Measurements from ENCODE around the gene NOVA1. TPM values are rescaled to one million over a fixed set of nuclear protein-coding genes. Genes with fewer than 3 reads are reported as not detected.

Gene NOVA1
- total RNA-seq, 3 donors from 2014 or later (not counting 1 experiment from before 2014, with no cell fraction given), result not detected

DNA sequence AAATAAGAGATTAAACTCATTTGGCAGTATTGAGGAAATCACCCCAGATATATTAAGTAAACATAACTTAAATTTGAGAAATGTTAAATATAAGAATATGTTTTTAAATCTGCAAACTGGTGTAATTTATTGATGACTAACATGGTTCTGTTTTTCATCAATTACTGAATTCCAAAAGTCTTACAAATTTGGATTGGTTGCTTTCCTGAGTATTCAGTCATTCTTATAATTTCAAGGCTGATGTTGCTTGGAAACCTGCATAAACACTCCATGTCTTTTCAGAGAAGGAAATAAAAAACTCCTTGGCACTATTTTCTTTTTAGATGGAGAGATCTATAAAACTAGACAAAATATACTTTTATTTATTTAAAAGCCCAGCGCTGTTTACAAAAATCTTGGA, 71.7 kb downstream of the NOVA1 start:
- no peaks in the 10 kb centered on the region for H3K36me3 Mint-ChIP-seq
- intact Hi-C loops (cut with micrococcal nuclease), result no loop called here
- TF ChIP-seq, protein P1, sequence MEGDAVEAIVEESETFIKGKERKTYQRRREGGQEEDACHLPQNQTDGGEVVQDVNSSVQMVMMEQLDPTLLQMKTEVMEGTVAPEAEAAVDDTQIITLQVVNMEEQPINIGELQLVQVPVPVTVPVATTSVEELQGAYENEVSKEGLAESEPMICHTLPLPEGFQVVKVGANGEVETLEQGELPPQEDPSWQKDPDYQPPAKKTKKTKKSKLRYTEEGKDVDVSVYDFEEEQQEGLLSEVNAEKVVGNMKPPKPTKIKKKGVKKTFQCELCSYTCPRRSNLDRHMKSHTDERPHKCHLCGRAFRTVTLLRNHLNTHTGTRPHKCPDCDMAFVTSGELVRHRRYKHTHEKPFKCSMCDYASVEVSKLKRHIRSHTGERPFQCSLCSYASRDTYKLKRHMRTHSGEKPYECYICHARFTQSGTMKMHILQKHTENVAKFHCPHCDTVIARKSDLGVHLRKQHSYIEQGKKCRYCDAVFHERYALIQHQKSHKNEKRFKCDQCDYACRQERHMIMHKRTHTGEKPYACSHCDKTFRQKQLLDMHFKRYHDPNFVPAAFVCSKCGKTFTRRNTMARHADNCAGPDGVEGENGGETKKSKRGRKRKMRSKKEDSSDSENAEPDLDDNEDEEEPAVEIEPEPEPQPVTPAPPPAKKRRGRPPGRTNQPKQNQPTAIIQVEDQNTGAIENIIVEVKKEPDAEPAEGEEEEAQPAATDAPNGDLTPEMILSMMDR (IDR thresholded peaks at IDR 0.05), result no peak
- Histone ChIP-seq H3K9me3 (ENCODE audit: control insufficient read depth, insufficient read depth, low read length) (peaks cover 8% of the 10 kb centered on the region), H3K4me3 (ENCODE audit: low read length) (no peak overlapping the region), H3K27me3 (ENCODE audit: control insufficient read depth, insufficient read depth, low read length) (no peaks in the 10 kb centered on the region), H3K4me1 (ENCODE audit: control insufficient read depth, insufficient read depth, low read length) (no peaks in the 10 kb centered on the region), H3K36me3 (ENCODE audit: control insufficient read depth, insufficient read depth, low read length) (no peaks in the 10 kb centered on the region), H3K27ac (ENCODE audit: low read length) (no peak overlapping the region)
- H3K9me3 Mint-ChIP-seq, result peaks cover 0 to 2% of the 10 kb centered on the region in 2 donors
- ATAC-seq (no peak), DNase-seq (no peak)
- H3K4me3 Mint-ChIP-seq, result no peak overlapping the region
- H3K27ac Mint-ChIP-seq, result no peak overlapping the region
- WGBS (ENCODE audit: insufficient coverage), result no CpG with 5 or more reads among the region's 1 CpG
- H3K27me3 Mint-ChIP-seq (ENCODE audit: low read depth in 2 of 2), result no peaks in the 10 kb centered on the region
- H3K4me1 Mint-ChIP-seq, result no peaks in the 10 kb centered on the region

DNA sequence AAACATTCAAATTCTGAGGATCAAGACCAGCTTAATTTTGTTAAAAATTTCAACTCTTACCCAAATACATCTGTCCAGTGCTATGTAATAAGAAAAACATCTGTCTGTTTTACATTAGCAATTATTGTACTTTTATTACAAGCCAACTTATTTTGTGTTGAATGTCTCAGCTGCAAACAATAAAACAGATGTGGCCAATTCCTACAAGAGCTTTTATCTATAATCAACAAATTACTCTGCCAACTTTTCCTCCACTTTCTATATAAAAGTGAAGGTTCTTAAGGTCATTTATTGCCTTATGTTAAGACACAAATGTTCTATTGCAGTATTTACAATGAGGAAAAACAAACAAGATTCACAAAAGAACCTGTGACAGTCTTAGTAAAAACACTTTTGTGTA, 72.7 kb downstream of the NOVA1 start:
- TF ChIP-seq, protein P1 (IDR thresholded peaks at IDR 0.05), result no peak
- H3K4me1 ChIP-seq (ENCODE audit: control insufficient read depth, insufficient read depth, low read length), result no peaks in the 10 kb centered on the region
- no peak overlapping the region for H3K27ac ChIP-seq (ENCODE audit: low read length)
- Mint-ChIP-seq H3K9me3 (peaks cover 2 to 4% of the 10 kb centered on the region in 2 donors), H3K36me3 (no peaks in the 10 kb centered on the region), H3K27me3 (ENCODE audit: low read depth in 2 of 2) (no peaks in the 10 kb centered on the region), H3K27ac (no peak overlapping the region), H3K4me3 (no peak overlapping the region), H3K4me1 (no peaks in the 10 kb centered on the region)
- ATAC-seq (no peak), DNase-seq (no peak)
- H3K27me3 ChIP-seq (ENCODE audit: control insufficient read depth, insufficient read depth, low read length), result no peaks in the 10 kb centered on the region
- peaks cover 8% of the 10 kb centered on the region for H3K9me3 ChIP-seq (ENCODE audit: control insufficient read depth, insufficient read depth, low read length)
- H3K36me3 ChIP-seq (ENCODE audit: control insufficient read depth, insufficient read depth, low read length), result no peaks in the 10 kb centered on the region
- intact Hi-C loops (cut with micrococcal nuclease), result no loop called here
- H3K4me3 ChIP-seq (ENCODE audit: low read length), result no peak overlapping the region

DNA sequence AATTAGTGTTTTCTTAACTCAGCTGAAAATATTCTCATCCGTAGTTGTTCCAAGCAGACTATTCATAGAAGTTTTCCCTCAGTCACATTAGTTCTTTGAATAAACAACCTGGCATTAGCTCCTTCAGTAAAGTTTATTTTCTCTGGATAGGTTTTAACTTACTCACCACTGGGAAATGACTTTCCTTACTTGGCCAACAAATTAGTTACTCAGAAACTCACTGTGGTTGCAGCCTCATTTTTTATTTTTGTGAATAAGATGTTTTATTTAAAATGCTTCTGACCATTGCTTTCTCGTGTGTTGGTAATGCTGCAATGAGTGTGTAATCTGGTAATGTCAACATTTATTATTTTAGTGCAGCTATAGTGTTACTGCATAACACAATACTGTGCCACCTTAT, 74.9 kb downstream of the NOVA1 start:
- Histone ChIP-seq H3K36me3 (ENCODE audit: control insufficient read depth, insufficient read depth, low read length) (no peaks in the 10 kb centered on the region), H3K9me3 (ENCODE audit: control insufficient read depth, insufficient read depth, low read length) (peaks cover 8% of the 10 kb centered on the region), H3K27ac (ENCODE audit: low read length) (no peak overlapping the region), H3K27me3 (ENCODE audit: control insufficient read depth, insufficient read depth, low read length) (no peaks in the 10 kb centered on the region), H3K4me3 (ENCODE audit: low read length) (no peak overlapping the region), H3K4me1 (ENCODE audit: control insufficient read depth, insufficient read depth, low read length) (no peaks in the 10 kb centered on the region)
- TF ChIP-seq, protein P1 (IDR thresholded peaks at IDR 0.05), result no peak
- DNase-seq (no peak), ATAC-seq (no peak)
- Mint-ChIP-seq H3K9me3 (peaks cover 2% of the 10 kb centered on the region in 2 donors), H3K36me3 (no peaks in the 10 kb centered on the region), H3K4me1 (no peaks in the 10 kb centered on the region), H3K4me3 (no peak overlapping the region), H3K27ac (no peak overlapping the region), H3K27me3 (ENCODE audit: low read depth in 2 of 2) (no peaks in the 10 kb centered on the region)
- intact Hi-C loops (cut with micrococcal nuclease), result no loop called here
- WGBS (ENCODE audit: insufficient coverage), result 89% methylated on average over 1 of the region's 2 CpGs

DNA sequence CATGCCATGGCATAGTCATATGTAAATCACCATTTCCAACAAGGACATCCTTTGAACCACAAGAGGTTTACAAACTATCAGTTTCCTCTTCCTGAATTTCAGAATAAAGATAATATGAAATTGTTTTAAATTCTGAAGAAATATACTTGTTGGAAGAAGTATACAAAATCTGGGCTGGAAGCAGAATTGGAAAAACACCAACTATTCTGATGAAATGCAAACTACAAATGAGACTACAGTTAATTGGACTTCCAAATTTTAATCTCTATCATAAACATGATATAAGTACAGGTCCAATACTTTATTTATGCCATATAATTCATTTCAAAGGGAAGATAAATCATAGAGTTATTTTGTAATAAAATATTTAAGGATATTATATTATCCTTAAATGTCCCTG, 80.1 kb downstream of the NOVA1 start:
- no peaks in the 10 kb centered on the region for H3K27me3 Mint-ChIP-seq (ENCODE audit: low read depth in 2 of 2)
- H3K27ac Mint-ChIP-seq, result no peak overlapping the region
- Histone ChIP-seq H3K9me3 (ENCODE audit: control insufficient read depth, insufficient read depth, low read length) (no peaks in the 10 kb centered on the region), H3K4me1 (ENCODE audit: control insufficient read depth, insufficient read depth, low read length) (no peaks in the 10 kb centered on the region), H3K27me3 (ENCODE audit: control insufficient read depth, insufficient read depth, low read length) (no peaks in the 10 kb centered on the region), H3K27ac (ENCODE audit: low read length) (no peak overlapping the region), H3K4me3 (ENCODE audit: low read length) (no peak overlapping the region), H3K36me3 (ENCODE audit: control insufficient read depth, insufficient read depth, low read length) (no peaks in the 10 kb centered on the region)
- H3K9me3 Mint-ChIP-seq, result peaks cover 2 to 4% of the 10 kb centered on the region in 2 donors
- H3K36me3 Mint-ChIP-seq, result no peaks in the 10 kb centered on the region
- no peak for DNase-seq
- no peak for ATAC-seq
- TF ChIP-seq, protein P1 (IDR thresholded peaks at IDR 0.05), result no peak
- H3K4me1 Mint-ChIP-seq, result no peaks in the 10 kb centered on the region
- intact Hi-C loops (cut with micrococcal nuclease), result no loop called here
- no peak overlapping the region for H3K4me3 Mint-ChIP-seq
